GM19043 (cell line): ENCODE measurements around the gene LIX1L.

Source experiments
- ATAC-seq: cut with Tn5 transposase; IDR thresholded peaks from one replicate; pipeline ENCODE4 v1.9.1; 2021; ENCODE audit warnings: low read depth; ENCODE audit not compliant: unreplicated experiment

LIX1L gene

DNA sequence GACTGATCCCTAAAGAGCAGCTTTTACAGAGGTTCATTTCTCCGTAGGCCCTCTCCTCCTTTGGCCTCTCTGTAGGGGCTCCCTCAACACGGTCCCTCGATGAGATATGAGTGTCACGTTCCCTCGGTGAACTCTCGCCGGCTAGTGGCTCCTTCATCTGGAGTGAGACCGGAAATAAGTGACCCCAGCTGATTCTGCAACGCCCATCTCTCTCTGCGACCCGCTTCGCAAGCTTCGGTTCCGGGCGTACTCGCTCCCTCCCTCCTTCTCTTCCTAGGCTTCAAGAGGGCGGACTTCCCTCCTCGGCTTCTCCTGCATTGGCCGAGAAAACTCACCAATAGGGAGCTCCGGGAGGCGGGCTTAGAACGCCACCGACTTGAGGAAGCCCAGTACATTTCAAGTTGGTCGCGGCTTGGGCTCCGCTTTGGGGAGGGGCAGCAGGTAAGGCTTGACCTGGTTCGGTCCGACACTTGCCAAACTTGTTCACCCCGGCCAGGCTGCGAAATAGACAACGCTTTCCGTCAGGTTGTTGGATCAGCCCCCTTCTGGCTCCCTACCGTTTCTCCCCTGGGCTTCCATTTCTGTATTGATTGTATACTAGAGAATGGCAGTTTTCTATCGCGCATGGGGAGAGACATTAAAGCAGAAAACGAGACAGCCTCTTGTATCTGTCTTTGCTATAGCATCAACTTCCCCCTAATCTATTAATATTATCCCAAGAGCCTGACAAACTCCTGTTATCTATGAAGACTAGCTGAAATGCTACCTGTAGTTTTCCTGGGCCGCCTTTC lies 6.7 kb upstream of the LIX1L start, which contains the start of the genes ANKRD34A and POLR3GL:
Gene ANKRD34A, minus strand, starts transcription at position 248 of the 791 bp plus-strand sequence. CDS start 2,816 bp downstream, outside the sequence.
Gene POLR3GL, plus strand, starts transcription at position 363 of the 791 bp plus-strand sequence. CDS start 10,176 bp downstream, outside the sequence.
- ATAC-seq, result peak; percentile 91

DNA sequence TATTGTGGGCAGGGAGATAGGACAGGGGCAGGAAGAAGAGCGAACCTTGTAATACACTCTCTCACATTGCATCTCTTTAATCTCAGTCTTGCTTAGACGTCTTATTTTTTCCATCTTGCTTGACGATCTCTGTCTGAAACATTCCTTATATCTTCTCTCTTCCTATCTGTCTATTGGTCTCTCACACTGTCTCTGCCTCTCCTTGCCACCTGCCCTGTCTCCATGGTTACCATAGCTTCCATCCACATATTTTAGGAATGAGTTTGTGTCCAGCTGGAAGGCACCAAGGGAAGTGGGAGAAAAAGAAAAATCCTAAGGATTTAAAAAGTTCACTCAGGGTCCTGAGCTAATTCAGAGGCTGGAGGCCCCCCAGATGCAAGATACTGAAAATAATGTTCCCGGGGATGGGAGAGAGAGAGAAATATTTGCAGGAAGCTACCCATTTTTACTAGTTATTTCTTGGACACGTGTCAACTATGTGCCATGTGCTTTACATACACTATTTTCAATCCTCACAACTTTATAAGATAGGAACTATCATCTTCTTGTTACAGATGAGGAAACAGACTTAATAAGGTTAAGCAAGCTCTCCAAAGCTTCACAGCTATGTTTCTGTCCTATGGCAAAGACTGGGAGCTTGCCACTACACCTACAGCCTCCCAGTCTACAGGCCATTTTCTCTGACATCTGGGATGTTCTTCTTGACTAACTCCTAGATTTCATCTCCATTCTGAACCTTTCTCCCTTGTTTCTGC lies 5.6 kb upstream of the LIX1L start:
- no peak for ATAC-seq

DNA sequence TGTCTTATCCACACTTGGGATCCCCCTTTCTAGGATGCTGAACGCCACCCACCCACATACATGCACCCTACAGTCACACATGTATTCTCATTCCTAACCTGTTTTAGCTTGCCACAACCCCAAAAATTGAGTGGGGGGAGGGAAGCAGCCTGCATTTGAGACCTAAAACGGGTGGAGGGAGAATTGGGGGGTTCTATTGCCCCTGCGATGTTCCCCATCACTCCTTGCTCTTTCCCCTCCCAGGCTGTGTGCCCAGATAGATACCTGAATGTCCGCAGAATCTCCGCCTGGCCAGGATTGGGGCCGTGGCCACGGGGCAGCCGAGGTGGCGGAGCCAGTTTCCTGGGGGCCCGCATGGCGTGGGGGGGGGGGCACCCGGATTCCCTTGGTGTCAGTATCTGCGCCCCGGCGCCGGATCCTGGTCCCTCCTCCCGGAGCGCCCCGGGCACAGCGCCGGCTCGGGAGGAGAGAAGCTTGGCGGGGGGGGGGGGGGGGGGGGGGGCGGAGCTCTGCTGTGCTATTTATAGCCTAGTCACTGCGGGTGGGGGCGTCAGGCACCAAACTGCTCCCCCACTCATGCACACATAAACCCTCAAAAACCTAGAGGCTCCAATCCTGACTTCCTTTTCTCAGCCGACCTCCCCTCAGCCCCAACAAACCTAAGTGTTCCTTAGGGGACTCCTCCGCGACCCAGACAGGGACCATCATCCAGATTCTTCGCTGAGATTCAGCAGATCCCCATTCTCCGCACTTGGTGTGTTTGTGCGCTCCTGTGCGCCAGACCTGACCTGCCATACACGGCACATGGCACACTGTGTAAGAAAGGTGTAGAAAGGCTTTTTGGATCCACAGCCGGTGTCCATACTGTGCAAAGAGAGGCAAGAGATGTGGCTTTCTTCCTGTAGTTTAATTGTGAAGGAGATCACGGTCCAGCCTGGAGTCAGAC lies 4.6 kb upstream of the LIX1L start:
- no peak for ATAC-seq

DNA sequence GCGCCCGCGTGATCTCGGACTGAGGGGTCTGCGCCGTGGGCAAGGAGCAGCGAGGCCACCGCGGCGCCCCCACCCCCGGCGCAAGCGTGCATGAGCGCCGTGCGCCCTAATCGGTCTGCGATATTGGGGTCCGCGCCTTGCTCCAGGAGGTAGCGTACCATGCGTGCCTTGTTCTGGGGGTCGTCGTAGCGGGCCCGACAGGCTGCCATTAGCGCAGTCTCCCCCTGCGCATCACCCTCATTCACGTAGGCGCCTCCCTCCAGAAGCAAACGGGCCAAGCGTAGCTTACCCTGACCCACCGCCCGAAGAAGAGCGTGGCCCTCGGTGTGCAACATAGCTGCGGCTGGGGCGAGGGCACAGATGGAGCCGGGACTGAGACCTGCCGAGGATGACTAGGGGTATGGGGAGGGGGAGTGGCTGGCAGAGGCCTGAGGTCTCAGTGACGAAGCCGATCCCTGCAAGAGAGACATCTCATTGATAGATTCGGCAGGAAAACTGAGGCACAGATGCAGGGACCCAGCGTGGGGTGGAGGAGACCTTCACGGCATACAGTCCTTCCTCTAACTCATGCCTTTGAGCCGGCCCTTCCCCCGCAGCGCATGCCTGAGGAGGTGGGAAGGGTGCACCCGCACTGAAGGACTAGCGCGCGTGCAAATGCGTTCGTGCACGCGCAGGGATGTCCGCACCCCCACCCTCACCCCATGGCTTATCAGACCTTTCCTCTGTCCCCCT lies 3.8 kb upstream of the LIX1L start:
- no peak for ATAC-seq

DNA sequence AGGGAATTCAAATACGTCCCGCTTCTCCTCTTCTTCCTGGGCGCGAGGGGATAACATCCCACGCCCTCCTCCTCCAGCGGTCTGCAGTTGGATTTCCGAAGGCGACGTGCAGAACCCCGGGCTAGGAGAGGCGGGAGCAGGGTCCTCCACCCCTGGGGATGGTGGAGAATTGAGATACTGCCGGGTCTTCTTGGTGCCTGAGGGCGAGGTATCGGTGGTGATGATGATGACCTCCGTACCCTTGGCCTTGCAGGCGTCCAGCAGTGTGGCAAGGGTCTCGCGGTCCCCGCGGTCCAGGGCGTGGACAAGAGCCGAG lies 3.2 kb upstream of the LIX1L start:
- ATAC-seq, result no peak

DNA sequence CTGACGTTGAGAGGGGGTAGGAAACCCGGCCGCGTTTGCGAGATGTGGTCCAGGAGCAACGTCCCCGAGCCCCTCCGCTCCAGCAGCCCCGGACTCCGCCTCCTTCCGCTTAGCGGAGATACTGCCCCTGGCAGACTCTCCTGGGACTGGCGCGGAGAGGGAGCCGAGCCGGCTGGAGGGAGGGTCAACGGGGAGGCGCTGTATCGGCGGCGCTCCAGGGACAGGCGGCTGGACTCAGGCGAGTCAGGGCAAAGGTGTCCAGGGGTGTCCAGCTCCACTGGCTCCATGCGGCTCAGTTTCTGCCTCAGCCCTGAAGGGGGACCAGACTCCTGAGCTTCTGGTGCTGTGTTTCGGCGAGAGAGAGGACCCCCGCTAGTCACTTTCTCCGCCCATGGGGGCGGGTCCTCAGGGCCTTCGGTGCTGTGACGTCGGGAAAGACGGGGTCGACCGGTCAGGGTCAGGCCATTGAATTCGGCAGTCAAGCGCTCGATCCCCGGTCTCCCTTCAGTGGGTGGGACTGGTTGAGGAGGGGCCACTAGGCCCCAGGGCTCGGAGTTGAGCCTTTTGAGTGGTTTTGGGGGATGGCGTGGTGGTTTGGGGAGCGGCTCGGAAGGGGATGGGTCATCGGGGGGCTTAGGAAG lies 2.8 kb upstream of the LIX1L start:
- no peak for ATAC-seq

DNA sequence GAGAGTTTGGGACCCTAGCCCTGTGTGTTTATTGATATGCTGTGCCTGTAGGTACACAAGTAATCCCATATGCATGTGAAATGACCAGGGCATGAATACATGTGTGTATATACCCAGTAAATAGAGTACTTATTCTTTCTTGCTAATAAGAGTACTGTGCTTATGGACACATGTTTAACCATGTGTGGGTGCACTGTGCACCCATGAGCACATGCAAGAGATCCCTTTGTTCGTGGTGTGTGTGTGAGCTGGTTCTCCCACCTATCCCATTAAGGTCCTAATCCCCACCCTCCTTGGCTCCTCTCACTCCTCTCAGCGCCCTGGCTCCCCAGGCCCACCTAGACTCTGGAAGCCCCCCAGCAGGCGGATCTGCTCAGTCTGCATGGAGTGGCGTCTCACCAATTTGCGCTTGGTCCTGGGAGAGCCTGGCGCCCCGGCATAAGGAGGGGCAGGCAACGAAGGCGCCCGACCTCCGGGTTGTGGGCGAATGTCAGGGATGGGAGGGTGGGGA lies 2.2 kb upstream of the LIX1L start:
- ATAC-seq, result no peak

DNA sequence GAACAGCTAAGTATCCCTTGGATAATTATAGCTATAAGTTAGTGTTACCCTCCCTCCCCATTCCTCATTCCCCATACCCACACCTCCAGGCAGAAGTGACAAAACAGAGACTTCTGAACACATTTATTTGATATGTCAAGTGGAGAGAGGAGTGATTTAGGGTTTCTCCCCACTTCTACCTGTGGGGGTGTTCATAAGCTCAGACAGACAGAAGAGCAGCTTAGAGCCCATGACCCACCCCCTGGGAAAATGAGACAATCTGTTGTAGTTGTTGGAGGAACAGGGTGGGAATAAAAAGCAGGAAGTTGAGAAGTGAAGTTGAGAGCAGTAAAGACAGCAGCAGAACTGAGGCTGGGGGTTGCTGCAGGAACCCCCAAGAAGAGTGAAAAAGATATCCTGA lies 1.5 kb upstream of the LIX1L start:
- ATAC-seq, result no peak

DNA sequence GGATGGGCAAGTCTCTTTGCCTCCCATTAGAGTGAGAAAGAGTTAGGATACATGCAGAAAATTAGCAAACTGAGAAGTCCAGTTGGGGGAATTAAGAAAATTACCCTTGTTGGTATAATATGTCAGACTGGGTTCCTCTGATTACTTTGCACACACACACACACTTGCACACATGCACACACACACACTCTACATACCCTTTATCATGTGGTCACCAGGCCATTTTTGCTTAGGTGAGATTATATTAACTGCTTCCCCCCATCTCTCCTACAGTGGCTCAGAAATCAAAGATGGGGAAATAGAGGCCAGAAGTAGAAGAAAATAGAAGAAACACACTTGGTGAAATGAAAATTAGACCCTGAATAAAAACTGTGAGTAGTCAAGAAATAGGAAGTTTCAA lies 917 bp upstream of the LIX1L start:
- ATAC-seq, result no peak

DNA sequence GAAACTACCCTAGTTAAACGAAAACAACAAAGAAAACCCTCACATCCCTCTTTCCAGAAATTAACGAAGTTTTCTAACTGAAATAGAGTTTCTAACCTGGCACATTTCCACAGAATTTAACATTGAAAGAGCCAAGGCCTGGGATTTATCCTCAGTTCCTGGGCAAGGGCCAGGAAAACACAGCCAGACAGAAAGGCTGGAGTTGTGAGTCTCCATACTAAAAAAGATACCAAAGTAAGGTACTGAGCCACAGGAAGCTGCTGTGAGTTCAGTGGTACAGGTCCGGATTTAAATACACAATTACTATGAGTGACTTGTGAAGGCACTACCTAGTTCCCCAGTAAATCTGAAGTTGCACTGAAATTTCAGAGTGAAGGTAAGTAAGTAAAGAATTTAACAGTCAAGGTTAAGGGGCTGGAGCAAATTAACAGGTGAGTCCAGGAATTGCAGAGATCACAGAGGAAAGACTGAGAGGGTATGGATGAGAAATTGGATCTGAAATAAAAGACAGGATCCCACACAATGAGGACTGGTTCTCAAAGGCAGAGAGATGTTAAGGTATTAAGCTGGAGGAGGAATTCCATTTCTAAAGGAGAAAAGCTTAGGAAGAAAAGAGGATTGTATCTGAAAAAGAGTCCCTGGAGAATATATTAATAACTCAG lies 905 bp downstream of the LIX1L start:
- ATAC-seq, result no peak

DNA sequence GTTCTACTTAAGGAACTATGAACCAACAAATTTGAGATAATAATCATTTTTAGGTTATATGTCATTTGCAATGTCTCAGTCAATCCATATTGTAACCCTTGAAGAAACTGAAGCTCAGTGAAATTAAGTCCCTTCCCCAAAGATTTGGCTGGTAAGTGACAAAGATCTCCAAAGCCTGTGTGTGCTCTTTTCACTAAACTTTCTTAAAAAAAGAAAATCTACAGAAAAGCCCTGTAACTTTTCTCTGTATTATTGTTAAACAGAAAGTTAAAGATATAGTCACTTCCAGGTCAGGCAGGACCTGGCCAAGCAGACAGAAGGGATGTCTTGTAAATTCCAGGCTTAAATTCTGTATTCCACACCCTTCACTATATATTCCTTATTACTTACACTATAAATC lies 1.5 kb downstream of the LIX1L start:
- no peak for ATAC-seq

DNA sequence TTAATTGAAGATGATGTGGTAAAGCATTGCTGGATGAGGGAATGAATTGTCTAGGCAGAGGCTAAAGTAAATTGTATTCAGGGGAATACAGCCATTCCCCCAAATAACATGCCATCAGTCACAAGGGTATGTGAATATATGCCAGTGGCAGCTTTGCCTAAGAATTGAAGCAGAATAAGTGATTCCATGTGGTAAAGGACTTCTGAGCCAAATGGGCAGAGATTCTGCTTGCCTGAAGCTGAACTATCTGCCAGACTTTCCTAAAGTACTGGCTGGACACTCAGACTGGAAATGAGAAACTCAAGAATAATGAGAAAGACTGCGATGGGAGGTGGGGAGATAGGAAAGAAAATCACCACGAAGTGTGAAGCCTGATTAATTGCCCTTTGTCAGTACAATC lies 2.4 kb downstream of the LIX1L start:
- no peak for ATAC-seq

DNA sequence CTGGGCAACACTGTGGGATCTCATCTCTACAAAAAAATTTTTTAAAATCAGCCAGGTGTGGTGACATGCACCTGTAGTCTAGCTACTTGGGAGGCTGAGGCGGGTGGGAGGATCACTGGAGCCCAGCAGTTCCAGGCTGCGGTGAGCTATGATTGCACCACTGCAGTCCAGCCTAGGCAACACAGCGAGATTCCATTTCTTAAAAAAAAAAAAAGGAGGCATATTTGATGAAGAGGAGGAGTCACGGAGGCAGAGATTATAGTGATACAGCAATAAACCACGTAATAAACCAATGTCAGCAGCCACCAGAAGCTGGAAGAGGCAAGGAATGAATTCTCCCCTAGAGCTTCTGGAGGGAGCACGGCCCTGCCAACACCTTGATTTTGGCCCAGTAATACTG lies 4.0 kb downstream of the LIX1L start:
- ATAC-seq, result no peak

DNA sequence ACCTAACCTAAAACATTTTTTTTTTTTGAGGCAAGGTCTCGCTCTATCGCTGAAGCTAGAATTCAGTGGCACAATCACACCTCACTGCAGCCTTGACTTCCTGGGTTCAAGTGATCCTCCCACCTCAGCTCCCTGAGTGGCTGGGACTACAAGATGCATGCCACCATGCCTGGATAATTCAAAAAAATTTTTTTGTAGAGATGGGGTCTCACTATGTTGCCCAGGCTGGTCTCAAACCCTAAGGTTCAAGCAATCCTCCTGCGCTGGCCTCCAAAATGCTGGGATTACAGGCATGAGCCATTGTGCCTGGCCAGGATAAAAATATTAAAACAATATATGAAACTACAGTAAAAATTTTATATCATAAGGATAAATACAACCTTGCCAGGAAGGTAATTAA lies 4.9 kb downstream of the LIX1L start:
- ATAC-seq, result no peak

DNA sequence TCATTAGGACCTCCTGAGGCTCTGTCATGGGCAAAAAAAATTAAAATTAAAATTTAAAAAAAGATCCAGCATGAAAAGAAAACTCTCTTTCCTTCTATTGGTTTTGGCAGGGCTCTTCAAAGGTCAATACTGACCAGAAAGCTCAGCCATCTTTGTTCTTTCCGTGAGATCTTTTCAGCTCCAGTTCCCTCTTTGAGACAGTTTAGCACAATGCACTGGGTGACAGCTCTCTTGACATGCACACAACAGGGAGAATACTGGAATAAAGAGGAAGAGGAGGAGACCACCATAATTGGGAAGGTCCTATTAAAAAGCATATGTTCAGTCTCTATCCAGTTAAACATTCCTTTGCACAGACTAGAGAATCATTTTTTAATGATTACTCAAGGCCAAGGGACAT lies 6.3 kb downstream of the LIX1L start:
- ATAC-seq, result no peak

DNA sequence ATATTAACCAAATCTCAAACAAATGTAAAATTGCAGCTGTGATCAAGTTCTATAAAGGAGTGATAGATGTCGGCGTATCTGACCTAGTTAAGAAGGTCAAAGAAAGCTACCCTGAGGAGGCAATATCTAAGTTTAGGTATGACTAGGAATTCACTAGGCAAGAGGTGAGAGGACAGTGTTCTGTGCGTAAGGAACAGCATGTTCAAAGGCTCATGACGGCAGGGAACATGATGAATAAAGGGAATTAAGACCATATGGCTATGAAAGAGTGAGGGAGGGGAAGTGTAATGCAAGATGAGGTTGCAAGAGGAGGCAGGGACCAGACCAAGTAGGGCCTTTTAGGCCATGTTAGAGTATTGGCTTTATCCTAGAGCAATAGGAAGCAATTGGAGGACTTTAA lies 8.6 kb downstream of the LIX1L start:
- no peak for ATAC-seq

DNA sequence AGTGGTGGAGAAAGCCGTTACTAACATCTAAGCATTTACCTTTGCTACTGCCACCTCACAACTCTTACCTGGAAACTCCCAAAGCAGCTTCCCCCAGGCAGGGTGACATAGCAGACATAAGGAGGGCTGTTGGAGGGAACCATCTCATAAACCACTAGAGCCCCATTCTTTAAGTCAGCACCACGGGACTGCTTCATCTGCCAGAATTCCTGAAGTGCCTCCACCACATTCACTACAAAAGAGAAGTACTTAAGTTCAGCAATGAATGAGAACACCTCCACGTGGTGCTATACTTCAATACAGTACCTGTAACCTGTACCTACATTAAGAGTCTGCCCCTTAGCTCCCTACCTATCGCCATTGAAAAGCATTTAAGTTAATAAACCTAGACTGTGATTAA lies 10.3 kb downstream of the LIX1L start:
- no peak for ATAC-seq

DNA sequence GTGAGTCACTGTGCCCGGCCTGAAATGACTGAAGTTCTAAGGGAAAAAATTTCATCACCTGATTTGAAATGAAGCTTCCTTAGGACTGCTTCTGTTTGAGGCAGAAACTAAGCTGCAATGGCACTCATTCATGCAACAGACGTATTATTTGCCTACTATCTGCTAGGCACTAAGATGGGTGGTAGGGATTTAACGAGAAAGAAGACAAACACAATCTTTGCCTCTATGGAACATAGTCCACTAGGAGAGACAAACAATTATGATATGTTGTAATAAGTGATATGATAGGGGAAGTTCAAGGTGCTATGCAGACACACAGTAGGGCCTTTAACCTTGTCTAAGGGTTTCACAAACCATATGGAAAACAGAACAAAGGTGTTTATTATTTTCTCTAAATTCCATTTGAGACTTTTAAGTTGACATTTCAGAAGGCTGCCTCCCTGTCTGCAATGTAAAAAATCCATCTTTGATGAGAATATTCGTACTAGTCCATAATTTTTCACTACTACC lies 11.3 kb downstream of the LIX1L start:
- ATAC-seq, result no peak

DNA sequence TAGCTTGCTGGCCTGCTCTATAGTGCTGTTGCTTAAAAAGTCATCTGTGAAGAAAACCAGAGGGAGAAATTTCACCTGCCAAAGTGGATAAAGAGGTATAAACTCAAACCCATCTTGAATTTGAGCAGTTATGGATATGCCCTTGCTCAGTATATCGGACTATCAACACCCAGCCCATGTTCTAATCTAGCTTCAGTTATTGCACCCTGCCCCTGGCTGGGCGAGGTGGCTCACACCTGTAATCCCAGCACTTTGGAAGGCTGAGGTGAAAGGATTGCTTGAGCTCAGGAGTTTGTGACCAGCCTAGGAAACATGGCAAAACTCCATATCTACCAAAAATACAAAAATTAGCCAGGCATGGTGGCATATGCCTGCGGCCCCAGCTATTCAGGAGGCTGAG lies 13.3 kb downstream of the LIX1L start:
- ATAC-seq, result no peak
